ENCODE results near the gene LDB2. TPM values are rescaled to one million over a fixed set of nuclear protein-coding genes. Genes with fewer than 3 reads are reported as not detected.

The LDB2 gene
- total and polyA plus RNA-seq, 7 donors: 7.0 to 18.9 (median 10.1) TPM

- H3K27me3 ChIP-seq (ENCODE audit: insufficient read depth in 3 of 3, low read length in 2 of 3): no peaks in the 10 kb centered on the region
- ATAC-seq: no peak
- H3K4me3 ChIP-seq: no peak overlapping the region
- TF ChIP-seq CTCF (IDR thresholded peaks at IDR 0.05): no peak
- H3K27ac ChIP-seq: no peak overlapping the region
- no peaks in the 10 kb centered on the region for H3K9me3 ChIP-seq
- 65 to 71% (median 67%) methylated on average over 3 of the region's 3 CpGs for WGBS, 3 donors
- H3K36me3 ChIP-seq (ENCODE audit: insufficient read depth in 1 of 2, low read depth in 1 of 2): no peaks in the 10 kb centered on the region
- no peak for DNase-seq
- intact Hi-C loops (cut with DNase I): no loop called here
- H3K4me1 ChIP-seq: no peaks in the 10 kb centered on the region
These were observed 188.2 kb downstream of the LDB2 start for GRCh38 chr4:16710198-16710597.

- 77 to 84% (median 80%) methylated on average over 4 of the region's 4 CpGs for WGBS, 3 donors
- no peak for ATAC-seq
- H3K4me3 ChIP-seq: no peak overlapping the region
These were observed 190.6 kb downstream of the LDB2 start for GRCh38 chr4:16707874-16708273.

GRCh38 chr4:16706251-16706650, 192.2 kb downstream of the LDB2 start:
- H3K36me3 ChIP-seq (ENCODE audit: insufficient read depth in 1 of 2, low read depth in 1 of 2): no peaks in the 10 kb centered on the region
- ATAC-seq (no peak), DNase-seq (no peak)
- intact Hi-C loops (cut with DNase I): no loop called here
- H3K4me3 ChIP-seq: no peak overlapping the region
- no peak for TF ChIP-seq CTCF (IDR thresholded peaks at IDR 0.05)
- no peaks in the 10 kb centered on the region for H3K4me1 ChIP-seq
- 75 to 89% (median 84%) methylated on average over 6 of the region's 6 CpGs for WGBS, 3 donors
- no peaks in the 10 kb centered on the region for H3K27me3 ChIP-seq (ENCODE audit: insufficient read depth in 3 of 3, low read length in 2 of 3)
- H3K27ac ChIP-seq: no peak overlapping the region
- H3K9me3 ChIP-seq: no peaks in the 10 kb centered on the region

More at GRCh38 chr4:16707874-16708273, 190.6 kb downstream of the LDB2 start:
- H3K27ac ChIP-seq: no peak overlapping the region
- no peaks in the 10 kb centered on the region for H3K9me3 ChIP-seq
- DNase-seq: no peak
- H3K4me1 ChIP-seq: no peaks in the 10 kb centered on the region
- intact Hi-C loops (cut with DNase I): no loop called here
- H3K36me3 ChIP-seq (ENCODE audit: insufficient read depth in 1 of 2, low read depth in 1 of 2): no peaks in the 10 kb centered on the region
- TF ChIP-seq CTCF (IDR thresholded peaks at IDR 0.05): no peak
- no peaks in the 10 kb centered on the region for H3K27me3 ChIP-seq (ENCODE audit: insufficient read depth in 3 of 3, low read length in 2 of 3)

- 66 to 77% (median 72%) methylated on average over 3 of the region's 3 CpGs for WGBS, 3 donors
- Histone ChIP-seq H3K36me3 (ENCODE audit: insufficient read depth in 1 of 2, low read depth in 1 of 2) (no peaks in the 10 kb centered on the region), H3K27ac (no peak overlapping the region), H3K9me3 (no peaks in the 10 kb centered on the region), H3K4me1 (no peaks in the 10 kb centered on the region), H3K27me3 (ENCODE audit: insufficient read depth in 3 of 3, low read length in 2 of 3) (no peaks in the 10 kb centered on the region), H3K4me3 (no peak overlapping the region)
- intact Hi-C loops (cut with DNase I): no loop called here
- no peak for TF ChIP-seq CTCF (IDR thresholded peaks at IDR 0.05)
- ATAC-seq (no peak), DNase-seq (no peak)
These were observed 193.1 kb downstream of the LDB2 start for GRCh38 chr4:16705341-16705740.

- Histone ChIP-seq H3K4me1 (no peaks in the 10 kb centered on the region), H3K9me3 (no peaks in the 10 kb centered on the region), H3K36me3 (ENCODE audit: insufficient read depth in 1 of 2, low read depth in 1 of 2) (no peaks in the 10 kb centered on the region), H3K4me3 (no peak overlapping the region), H3K27ac (no peak overlapping the region), H3K27me3 (ENCODE audit: insufficient read depth in 3 of 3, low read length in 2 of 3) (no peaks in the 10 kb centered on the region)
- intact Hi-C loops (cut with DNase I): no loop called here
- DNase-seq: no peak
- ATAC-seq: no peak
- 64 to 73% (median 70%) methylated on average over 2 of the region's 2 CpGs for WGBS, 3 donors
- no peak for TF ChIP-seq CTCF (IDR thresholded peaks at IDR 0.05)
These were observed 194.0 kb downstream of the LDB2 start for GRCh38 chr4:16704489-16704888.

All from psoas muscle (tissue), 8 donors.